NCI-H1436 (cell line): ENCODE results near the gene RHOBTB3.
A peak's percentile ranks its signal among the peaks of the same experiment; 100 is the strongest.

ENCODE experiments used
- DNase-seq: peaks from one replicate; lab custom pipeline; 2025; lab: John Stamatoyannopoulos, UW

Gene RHOBTB3

DNA sequence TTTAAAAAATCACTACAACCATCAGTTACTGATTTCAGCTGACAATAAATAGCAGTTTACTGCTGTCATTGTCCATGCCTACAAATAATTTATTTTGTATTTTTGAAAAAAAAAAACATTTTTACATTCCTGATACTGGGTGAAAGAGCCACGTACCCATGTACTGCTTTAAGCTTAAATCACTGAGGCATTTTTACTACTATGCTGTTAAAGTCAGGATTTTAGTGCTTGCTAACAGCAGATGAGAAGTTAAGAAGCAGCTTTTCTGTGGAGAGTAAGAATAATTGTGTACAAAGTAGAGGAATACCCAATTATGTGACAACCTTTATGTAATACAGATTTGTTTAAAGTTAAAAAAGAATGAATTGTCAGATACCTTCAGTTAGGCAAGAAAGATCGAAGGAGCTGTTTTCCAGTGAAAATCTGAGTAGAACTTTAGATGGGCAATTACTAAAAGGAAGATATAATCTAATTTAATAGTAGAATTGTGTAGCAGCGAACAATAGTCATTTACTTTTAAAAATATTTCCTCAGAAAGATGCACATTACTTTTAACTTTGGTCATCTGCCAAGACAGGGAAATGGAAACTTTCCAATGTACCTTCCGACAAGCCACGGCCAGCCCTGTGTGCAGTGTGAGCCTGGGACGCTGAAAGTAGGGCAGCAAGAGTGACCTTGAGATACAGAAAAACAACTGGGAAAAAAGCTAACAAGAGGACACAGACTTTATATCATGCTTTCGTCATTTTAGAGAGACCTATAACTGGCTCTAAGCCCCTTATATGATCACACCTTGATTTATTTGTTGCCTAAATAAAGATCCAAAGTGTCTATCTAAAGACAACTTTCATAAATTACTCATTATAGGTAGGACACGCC lies 39.9 kb downstream of the RHOBTB3 start:
- DNase-seq = no peak

DNA sequence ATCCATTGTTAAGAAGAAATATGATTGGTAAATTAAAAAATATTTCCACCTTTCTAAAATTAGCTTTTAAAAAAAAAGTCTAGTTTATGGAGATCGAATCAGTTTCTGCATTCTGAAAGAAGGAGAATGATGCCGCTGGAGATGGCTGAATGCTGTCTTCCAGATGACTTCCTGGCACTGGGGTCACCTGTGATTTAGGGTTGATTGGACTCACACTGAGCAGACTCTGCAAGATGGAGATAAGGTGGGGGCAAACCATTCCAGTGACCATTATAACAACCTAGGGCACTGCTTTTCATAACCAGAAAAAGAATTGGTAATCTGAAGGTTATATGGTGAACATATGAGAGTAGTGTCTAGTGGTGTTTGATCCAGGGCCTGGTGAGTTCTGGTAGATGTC lies 40.8 kb downstream of the RHOBTB3 start:
- DNase-seq = no peak

DNA sequence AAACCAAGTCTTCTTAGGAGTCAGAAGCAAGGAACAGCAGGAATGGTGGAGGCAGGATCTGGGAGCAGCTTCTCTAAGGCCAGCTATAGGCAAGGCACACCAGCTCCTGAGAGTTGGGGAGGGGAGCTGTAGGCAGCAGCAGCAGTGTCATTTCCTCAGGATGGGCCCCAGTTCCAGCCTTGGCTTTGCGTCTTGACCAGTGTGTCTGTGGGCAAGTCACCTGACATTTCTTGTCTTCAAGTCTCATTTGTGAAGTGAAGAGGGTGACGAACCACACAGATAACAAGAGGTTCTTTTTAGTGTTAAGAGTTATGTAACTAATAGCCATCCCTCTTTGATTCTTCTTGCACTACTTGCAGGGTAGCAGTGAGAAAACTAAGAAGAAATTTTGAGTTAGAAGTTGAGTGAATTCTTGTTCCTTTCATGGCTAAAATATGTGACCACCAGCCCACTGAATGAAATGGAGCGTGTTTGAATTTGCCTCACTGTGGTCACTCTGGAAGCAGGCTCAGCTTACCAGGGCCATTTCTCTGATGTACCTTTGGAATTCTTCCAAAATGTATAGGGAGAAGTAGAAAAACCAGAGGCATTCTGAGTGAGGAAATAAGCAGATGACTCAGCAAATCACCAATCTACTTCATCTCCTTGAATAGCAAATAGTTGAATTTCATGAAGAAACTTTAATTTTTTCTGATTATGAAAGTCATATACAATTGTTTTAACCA lies 42.4 kb downstream of the RHOBTB3 start:
- DNase-seq = no peak

DNA sequence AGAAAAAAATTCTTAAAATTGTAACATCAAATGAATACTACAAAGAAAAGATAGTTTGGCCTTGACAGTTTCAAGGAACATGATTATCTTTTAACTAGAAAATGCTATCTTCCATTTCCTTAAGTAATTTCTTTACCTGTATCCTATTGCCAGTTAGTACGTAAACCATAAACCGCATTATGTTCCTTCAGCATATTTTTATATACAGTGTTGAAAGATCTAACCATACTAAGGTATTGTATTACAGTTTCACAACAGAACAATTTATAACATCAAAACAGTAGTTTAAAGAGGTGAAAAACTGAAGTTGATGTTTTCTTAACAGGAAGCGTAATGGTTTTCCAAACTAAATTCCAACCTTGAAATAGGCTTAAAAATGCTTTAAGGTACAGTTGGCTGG lies 46.3 kb downstream of the RHOBTB3 start:
- no peak for DNase-seq

DNA sequence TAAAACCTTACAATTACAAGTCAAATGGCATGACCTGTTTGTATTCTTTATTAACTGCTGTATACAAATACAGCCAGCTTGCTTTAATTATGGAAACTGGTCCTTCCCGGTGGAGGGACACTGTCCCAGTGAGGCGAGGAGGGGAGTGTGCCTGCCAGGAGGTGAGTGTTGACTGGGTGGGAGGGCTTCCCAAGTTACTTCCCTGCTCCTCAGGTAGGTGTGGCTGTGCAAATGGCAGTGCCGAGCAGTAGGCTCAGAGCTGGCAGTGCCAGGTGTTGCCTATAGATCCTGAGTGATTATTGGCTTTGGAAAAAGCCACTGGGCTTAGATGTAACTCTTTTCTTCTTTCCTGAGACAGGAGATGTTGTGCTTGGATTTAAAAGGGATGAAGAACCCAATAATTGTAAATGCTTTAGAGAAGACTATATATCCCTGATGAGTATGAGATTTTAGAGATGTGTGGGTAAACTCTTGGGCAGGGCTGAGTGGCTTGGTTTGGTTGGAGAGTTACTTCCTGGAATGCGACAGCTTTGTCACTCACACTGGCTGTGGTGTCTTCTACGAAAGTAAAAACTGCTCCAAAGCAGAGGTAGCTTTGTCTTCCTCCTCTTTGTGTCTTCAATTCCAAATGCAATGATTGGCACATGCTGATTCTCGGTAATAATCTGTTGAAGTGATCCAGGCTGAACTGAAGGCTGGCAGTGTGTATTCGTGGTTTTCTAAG lies 47.7 kb downstream of the RHOBTB3 start:
- no peak for DNase-seq

DNA sequence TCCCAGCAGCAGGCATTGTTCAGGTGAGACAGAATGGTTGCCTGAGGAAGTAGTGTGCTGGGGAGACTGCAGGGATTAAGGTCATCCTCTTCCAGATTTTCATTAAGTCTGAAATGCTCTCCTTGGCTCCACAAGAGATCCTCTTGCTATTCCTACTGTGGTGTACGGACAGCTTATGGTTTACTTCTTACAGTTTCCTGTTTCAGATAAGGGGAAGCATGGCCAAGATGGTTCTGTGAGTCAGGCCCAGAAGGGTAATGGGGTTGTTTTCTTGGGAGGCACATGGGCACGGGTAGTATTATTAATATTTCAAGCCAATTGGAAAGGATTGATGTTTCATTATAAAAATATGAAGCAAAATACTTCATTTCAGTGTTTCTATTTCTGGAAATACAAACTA lies 48.5 kb downstream of the RHOBTB3 start:
- no peak for DNase-seq

DNA sequence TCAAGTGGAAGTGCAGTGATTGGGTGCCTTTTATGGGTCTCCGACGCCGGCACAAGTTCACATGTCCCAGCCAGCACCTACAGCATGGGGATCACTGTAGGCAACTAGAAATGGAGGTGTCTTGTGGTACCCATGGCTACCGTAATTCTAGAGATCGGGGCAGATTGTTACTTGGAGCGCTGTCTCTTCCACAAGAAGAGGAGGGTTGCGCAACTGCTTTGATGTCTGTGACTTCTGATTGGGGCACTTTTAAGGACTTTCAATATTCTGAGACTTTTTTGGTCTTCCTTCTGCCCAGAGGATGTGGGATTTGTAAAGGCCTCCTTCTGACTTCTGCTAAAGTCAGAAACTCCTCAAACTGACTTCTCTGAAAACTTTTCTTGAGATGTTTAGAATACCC lies 49.5 kb downstream of the RHOBTB3 start:
- no peak for DNase-seq

DNA sequence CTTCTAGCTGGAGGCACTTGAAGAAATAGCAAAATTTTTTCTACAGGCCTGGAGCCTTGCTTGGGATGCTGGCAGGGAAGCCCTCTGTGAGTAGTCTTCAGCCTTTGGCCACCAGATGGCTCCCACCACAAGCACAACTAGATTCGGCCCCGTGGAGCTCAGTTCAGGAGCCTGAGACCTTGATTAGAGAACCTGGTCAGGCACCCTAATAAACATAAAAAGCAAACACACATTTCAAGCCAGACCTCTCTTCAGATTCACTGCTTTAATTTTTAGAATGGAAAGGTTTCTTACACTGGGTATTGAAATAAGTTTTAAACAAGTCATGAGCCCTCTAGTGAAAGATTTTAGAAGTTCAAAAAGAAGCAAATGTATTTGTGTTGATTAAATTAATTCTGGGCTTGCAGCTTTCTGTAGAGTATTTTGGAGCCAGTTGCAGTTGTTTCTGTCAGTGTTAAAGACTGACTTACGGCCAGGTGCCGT lies 50.0 kb downstream of the RHOBTB3 start:
- peak; percentile 58 for DNase-seq

DNA sequence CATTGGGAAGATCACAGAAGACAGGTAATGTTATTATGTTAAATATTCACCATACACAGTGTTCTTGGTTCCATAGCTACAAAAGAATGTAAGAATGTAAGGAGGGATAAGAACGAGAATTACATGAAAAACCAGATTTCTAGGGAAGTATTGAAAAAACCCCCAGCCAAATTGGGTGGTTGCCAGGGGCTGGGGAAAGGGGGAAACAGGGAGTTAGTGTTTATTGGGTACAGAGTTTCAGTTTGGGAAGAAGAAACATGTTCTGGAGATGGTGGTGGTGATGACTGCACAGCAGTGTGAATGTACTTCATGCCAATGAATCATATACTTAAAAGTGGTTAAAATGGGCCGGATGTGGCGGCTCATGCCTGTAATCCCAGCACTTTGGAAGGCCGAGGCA lies 51.0 kb downstream of the RHOBTB3 start:
- DNase-seq = no peak

DNA sequence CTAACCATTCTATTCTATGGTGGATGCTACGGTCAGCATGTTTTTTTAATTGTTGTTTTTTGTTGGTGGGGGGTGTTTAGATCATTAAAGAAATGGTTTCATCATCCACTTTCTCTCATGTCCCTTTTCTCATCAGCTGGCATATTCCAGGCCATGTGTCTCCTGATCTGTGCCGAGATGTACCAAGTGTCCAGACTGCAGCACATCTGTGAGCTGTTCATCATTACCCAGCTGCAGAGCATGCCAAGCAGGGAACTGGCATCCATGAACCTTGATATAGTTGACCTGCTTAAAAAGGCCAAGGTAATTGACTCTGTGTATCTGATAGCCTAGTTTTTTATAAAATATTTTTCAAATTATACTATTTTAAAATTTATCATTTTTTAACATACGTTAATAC lies 52.5 kb downstream of the RHOBTB3 start:
- no peak for DNase-seq

DNA sequence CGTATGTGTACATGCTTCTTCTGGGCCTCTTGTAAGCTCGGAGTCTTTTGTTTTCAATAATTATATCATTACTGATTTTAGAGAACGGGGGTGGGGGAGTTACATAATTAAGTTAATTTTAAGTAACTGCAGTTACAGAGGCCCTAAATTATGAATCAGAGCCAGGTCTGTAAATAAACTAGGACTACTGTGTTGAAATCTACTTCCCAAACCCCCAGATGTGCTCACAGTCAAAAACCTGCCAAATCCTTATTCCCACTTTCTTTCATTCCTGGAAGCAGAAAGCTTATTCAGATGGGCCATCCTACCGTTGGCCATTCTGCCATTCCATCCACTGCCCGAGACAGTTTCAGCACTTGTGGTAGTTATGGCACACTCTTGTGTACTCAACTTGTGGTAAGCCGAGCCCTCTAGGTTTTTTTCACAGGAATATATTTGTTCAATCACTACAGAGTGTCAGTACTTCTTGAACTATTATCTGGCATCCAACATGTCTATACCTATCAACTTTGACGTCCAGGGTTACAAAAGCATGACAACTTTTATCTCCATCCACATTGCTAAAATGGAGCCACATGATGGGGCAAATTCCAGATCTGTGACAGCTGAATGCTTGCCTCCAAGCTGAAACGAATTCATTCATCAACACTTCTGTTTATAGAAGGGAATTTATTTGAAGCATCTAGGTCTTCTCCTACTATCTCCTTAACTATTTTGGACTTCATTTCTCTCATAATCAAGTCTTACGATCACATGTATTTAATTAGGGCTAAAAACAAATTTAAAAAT lies 53.6 kb downstream of the RHOBTB3 start:
- DNase-seq = no peak

DNA sequence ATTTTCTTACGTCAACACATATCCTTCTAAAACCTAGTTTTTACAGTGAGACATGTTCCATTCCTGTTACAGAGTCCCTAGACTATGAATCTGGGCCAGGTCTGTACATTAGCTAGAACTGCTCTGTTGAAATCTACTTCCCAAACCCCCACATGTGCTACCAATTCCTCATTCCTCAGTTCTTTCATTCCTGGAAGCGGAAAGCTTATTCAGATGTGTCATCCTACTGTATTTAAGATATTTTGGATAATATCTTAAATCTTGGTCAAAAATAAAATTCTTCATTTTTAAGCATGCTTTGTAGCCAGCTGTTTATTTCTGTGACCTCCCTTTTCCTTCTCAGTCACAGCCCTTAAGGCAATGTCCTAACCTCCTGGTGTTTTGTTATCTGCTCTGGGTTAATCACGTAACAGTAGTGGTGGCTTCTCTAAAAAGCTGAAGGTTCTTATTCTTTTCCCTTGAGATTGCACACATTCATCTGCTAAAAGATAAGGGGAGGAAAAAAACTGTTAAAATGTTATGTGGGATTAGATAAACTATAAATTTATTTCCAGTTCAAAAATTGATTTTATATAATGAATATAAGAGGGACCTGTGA lies 55.8 kb downstream of the RHOBTB3 start:
- no peak for DNase-seq

DNA sequence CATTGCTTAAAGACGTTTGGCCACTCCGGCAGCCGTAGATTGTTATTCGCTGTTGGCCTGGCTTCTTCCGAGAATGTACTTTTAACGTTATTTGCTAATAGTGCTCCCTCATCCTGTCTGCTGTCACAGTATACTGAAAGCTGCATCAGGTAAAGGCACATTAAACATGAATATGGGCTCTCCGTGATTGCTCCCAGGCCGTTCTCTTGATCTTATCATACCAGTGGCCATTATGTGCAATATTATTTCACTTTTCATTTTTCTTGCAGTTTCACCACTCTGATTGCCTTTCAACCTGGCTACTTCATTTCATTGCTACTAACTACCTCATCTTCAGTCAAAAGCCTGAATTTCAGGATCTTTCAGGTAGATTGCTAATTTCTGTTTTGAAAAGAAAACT lies 57.4 kb downstream of the RHOBTB3 start:
- no peak for DNase-seq

DNA sequence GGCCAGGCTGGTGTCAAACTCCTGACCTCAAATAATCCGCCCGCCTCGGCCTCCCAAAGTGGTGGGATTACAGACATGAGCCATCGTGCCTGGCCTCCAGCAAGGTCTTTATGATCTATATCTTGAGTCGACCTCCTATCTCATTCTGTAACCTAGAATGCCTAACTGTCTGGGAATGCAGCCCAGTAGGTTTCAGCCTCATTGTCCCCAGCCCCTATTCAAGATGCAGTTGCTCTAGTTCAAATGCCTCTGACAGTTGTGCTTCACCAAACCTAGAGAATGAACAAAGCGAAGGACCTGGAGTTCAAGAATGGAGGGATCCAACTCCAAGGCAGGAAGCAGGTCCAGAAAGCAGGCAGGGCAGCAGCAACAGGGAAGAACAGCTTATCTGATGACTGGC lies 60.6 kb downstream of the RHOBTB3 start:
- no peak for DNase-seq

DNA sequence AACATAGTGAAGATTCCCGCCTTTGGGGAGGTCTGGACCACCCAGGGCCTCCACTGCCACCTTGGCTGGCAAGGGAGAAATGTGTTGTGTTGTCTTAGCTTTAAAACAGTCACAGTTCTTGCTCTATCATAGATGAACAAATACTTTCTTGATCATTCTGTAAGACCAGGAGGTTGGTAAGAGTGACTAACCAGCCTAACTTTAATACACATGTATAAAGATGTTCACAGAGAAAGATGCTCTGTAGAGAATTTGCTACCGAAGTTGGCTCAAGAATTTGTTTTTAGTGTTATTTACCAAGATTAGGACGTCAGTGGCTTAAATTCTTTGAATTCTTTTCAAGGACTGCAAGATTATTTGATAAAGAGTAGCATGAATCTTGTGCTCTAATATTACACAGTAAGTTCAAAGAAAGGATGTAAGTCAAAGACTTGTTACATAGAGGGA lies 63.0 kb downstream of the RHOBTB3 start:
- DNase-seq = no peak

DNA sequence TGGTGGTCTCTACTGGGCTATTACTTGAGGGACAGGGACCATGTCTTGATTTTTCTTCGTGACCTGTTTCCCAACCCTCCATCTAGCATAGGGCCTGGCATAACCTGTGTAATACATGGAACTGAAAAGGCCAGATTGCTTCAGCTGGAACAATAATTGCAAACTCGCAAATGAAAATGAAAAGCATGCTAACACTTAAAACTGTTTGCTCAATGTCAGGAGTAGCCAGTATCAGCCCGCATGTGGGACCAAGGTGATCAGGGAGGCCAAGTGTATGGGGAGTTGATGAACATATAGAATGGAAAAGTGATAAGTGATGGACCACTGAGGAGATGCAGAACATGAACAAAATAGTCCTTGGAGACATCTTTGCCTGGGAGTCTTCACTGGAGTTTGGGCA lies 66.2 kb downstream of the RHOBTB3 start:
- DNase-seq = no peak

DNA sequence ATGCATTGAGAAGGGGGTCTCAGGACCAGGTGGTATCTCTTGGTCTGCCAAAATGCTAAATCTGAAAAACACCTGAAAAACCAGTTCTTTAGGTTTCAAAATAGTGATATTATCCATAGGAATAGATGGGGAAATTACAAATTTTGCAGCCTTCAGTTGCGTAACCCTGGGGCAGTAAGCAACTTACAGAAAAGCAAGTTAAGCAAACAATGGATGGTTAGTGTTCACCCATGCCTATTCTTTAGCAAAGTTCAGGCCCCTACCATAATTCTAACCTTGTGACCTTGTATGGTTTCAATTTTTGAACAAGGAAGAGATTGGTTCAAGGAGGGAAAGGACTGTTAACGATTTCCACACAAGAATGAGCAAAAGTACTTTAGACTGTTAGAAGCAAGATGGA lies 66.9 kb downstream of the RHOBTB3 start:
- DNase-seq = no peak

DNA sequence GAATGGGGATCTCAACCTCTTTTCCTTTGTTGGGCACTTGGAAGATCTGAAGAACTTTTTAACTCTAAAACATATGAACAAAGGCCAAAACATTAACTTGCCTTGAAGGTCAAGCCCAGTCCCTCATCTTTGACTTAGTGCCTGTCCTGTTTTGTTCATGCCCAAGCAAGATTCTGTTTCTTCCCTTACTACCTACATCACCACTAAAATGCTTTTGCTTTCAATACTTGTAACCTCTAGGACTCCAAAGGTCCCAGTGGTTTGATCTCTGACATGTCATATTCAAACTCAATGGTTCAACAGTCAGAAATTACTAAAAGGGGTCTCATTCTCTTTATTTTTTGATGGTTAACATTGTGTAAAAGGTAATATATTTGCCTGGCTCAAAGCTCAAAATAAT lies 67.4 kb downstream of the RHOBTB3 start:
- DNase-seq = no peak

DNA sequence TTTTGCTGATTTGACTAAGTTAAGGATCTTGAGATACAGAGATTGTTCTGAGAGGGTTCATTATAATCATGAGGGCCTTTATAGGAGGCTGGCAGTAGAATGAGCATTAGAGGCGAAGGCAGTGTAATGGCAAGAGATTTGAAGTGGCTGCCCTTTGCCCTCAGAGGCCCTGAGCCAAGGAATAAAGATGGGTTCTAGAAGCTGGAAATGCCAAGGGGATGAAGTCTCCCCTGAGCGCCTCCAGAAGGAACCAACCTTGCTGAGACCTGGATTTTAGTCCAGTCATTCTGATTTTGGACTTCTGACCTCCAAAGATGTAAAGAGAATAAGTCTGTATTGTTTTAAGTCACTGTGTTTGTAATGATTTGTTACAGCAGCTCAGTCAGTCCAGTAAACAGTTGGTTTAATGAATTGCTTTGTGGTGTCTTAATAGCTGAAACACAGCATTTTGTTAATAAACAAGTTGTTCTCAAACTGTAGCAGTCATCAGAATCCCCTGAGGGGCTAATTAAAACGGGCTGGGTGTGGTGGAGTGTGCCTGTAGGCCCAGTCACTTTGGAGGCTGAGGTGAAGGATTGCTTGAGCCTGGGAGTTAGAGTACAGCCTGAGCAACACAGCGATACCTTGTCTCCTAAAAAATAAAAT lies 68.2 kb downstream of the RHOBTB3 start:
- DNase-seq = no peak

DNA sequence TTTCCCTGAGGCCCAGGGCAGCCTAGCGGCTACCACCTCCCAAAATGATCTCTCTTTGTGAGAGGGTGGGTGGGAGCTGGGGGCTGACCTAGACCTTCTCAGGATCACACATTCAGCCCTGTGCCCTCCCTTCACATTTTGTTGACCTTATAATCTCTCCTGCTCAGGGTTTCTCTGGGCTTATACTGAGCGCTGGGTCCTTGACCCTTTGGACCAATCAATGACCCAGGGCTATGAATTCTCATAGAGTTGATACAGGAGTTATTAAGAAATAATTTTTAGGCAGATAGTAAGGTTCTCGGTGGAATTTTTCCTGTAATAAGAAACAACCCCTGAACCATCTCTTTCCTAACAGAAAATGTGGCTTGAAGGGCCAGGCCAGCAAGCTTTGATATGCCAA lies 69.4 kb downstream of the RHOBTB3 start:
- DNase-seq = no peak

DNA sequence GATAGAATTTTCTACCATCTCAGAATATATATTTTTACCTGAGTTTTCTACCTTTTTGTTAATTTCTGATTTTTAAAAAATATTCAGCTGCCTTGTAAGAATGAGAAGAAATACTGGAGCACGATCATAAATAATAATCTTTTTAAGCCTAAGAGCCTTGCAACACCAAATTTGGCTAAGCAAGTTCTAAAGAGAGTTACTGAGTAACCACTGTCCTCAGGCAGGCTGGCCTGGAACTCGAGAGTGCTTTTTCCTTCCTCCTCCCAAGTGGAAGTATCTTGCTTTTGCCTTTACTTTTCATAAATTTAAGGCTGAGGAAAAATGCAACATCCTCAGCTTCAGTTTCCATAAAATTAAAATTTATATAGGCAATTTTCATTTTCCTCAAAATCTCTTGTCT lies 70.4 kb downstream of the RHOBTB3 start:
- DNase-seq = no peak
